Activated CD4-positive, alpha-beta memory T cell treated with anti-CD3 and anti-CD28 coated beads for 36 hours (primary cell): ENCODE data around the gene USP47. TPM values are rescaled to one million over a fixed set of nuclear protein-coding genes. Genes with fewer than 3 reads are reported as not detected.

ENCODE experiments used
- CTCF ChIA-PET: fragments of 350-600 bp; sonication (Branson Sonifier 250); formaldehyde crosslinking; loops from one replicate; lab custom pipeline; 2021; ENCODE audit warnings: antibody characterized with exemption, inconsistent platforms; lab: Charles Lee
- POLR2A ChIA-PET: fragments of 350-600 bp; sonication (Branson Sonifier 250); formaldehyde crosslinking; loops from one replicate; lab custom pipeline; 2021; ENCODE audit warnings: antibody characterized with exemption; lab: Charles Lee
- DNase-seq: peaks from one replicate; pipeline ENCODE4 v3.0.0-alpha.2; 2020
- H3K27ac Mint-ChIP-seq: one replicate; pipeline ENCODE4 v1.8.0; 2021; ENCODE audit warnings: mixed read lengths
- H3K27me3 Mint-ChIP-seq: one replicate; pipeline ENCODE4 v1.8.0; 2021; ENCODE audit warnings: mixed read lengths
- H3K36me3 Mint-ChIP-seq: one replicate; pipeline ENCODE4 v1.8.0; 2021; ENCODE audit warnings: mixed read lengths
- H3K4me1 Mint-ChIP-seq: one replicate; pipeline ENCODE4 v1.8.0; 2021; ENCODE audit warnings: low read depth, mixed read lengths
- H3K4me3 Mint-ChIP-seq: one replicate; pipeline ENCODE4 v1.8.0; 2021; ENCODE audit warnings: mild to moderate bottlenecking, mixed read lengths
- H3K9me3 Mint-ChIP-seq: one replicate; pipeline ENCODE4 v1.8.0; 2021; ENCODE audit warnings: mixed read lengths
- intact Hi-C: fragments of 100-400 bp; cut with micrococcal nuclease; formaldehyde crosslinking; loops from one replicate; pipeline ENCODE4 v1.15.1; 2023
- total RNA-seq, 2 experiments: library from RNA; stranded (reverse); gene quantifications; one replicate each; pipeline ENCODE4 v1.2.3, GENCODE V29; 2021

USP47 gene
- total RNA-seq, 2 experiments from 2014 or later, result 58.5 to 64.0 TPM

DNA sequence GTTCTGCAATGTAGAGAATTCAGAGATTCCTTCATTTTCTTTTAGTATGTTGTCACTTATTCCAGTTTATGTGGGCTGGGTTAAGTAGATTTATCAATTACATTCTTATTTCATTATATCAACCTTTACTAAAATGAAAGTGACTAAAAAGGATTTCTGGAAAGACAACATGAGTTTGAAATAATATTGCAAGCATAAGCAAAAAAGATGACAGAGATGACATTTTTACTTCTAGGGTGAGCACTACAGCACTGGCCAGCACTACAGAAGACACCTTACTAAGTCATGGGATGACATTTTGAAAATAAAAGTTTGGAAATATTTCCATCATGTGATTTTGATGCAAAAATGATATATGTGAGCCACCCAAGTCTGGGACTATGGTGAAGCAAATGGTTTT, 2.1 kb upstream of the USP47 start:
- intact Hi-C loops, result loop anchor here (5.0 to 10.0 kb wide), 10 partner anchors 43 to 1382 kb away; partner anchors contain the start of genes AMPD3, CTR9, GALNT18 and MICAL2
- Mint-ChIP-seq H3K27ac (no peak overlapping the region), H3K4me3 (no peak overlapping the region), H3K27me3 (no peaks in the 10 kb centered on the region), H3K9me3 (no peaks in the 10 kb centered on the region), H3K4me1 (peaks cover 4% of the 10 kb centered on the region), H3K36me3 (no peaks in the 10 kb centered on the region)
- POLR2A ChIA-PET, result interaction anchor here (0.7 kb wide), 1 partner anchor 1031 kb away, joined by 4 read pairs; the partner anchor contains the start of gene EIF4G2
- CTCF ChIA-PET, result interaction anchor here (1.3 to 2.9 kb wide), 2 partner anchors 37 to 40 kb away, joined by 4 to 15 read pairs; no protein-coding TSS in a partner anchor
- no peak for DNase-seq

GRCh38 chr11:11841116-11841722, 553 bp upstream of the USP47 start:
- ChIA-PET POLR2A (interaction anchor here (1.3 to 3.6 kb wide), 2 partner anchors 23 to 1032 kb away, joined by 3 to 25 read pairs; partner anchors contain the start of gene EIF4G2), CTCF (interaction anchor here (0.9 to 2.9 kb wide), 7 partner anchors 8 to 53 kb away, joined by 3 to 15 read pairs (median 4); no protein-coding TSS in a partner anchor)
- H3K27me3 Mint-ChIP-seq, result no peaks in the 10 kb centered on the region
- H3K4me3 Mint-ChIP-seq, result no peak overlapping the region
- peaks cover 19% of the 10 kb centered on the region for H3K4me1 Mint-ChIP-seq
- no peak overlapping the region for H3K27ac Mint-ChIP-seq
- H3K9me3 Mint-ChIP-seq, result no peaks in the 10 kb centered on the region
- intact Hi-C loops, result loop anchor here (5.0 to 10.0 kb wide), 10 partner anchors 41 to 1384 kb away; partner anchors contain the start of genes AMPD3, CTR9, GALNT18 and MICAL2
- DNase-seq, result no peak
- no peaks in the 10 kb centered on the region for H3K36me3 Mint-ChIP-seq

DNA sequence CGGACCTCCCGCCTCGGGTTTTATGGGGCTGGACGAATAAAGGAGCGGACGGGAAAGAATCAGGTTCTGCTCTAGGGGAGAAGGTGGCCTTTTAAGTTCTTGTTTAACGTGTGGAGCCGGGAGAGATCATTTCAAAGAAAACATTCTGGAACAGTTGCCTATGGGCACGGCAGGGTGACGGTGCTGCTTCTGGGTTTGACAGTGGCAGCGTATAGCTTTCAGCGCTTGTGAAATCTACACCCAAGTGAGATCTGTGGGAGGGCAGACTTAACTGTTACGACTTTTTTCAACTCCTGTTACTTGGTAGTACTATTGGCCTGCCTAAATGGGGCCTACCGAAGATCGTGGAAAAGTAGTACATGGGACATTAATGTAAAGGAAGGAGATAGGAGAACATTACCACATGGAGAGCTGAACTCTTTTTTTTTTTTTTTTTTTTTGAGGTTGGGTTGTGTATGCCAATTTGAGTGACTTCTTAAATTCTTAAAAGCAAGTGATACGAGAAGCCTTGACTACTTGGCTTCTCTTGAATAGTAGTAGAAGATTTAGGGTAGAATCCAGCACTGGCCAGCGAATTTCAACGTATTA, 743 bp downstream of the USP47 start:
- ChIA-PET CTCF (interaction anchor here (1.0 to 2.9 kb wide), 7 partner anchors 25 to 1033 kb away, joined by 3 to 15 read pairs (median 3); no protein-coding TSS in a partner anchor), POLR2A (interaction anchor here (1.2 to 3.6 kb wide), 4 partner anchors 14 to 1034 kb away, joined by 3 to 25 read pairs (median 6); partner anchors contain the start of genes EIF4G2 and ZBED5)
- H3K4me1 Mint-ChIP-seq, result peaks cover 32% of the 10 kb centered on the region
- intact Hi-C loops, result loop anchor here (1.0 to 10.0 kb wide), 14 partner anchors 22 to 1444 kb away; partner anchors contain the start of genes AMPD3, CTR9, EIF4G2 and GALNT18
- H3K27me3 Mint-ChIP-seq, result no peaks in the 10 kb centered on the region
- H3K4me3 Mint-ChIP-seq, result no peak overlapping the region
- H3K36me3 Mint-ChIP-seq, result no peaks in the 10 kb centered on the region
- H3K9me3 Mint-ChIP-seq, result no peaks in the 10 kb centered on the region
- DNase-seq, result peak; percentile 76
- no peak overlapping the region for H3K27ac Mint-ChIP-seq

DNA sequence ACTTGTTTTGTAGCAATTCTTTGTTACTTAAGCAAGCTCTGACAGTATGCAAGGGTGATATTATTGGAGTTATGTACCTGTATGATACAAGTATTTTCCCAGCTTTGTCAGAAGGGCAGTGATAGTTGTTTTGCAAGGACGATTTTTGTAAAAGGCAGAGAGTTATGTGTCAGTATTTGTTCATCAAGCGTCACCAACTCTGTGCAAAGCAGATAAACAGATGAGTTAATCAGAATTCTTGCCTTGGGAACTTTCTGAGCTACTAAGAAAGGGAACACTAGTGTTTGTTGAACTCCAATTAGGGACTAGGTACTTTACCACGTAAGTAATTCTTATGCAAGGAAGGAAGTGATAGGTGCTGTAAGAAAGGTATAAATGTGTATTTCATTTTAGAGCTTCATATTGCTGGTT, 1.4 kb downstream of the USP47 start:
- intact Hi-C loops, result loop anchor here (1.0 to 10.0 kb wide), 14 partner anchors 22 to 1444 kb away; partner anchors contain the start of genes AMPD3, CTR9, EIF4G2 and GALNT18
- POLR2A ChIA-PET, result interaction anchor here (0.8 to 3.6 kb wide), 4 partner anchors 14 to 1034 kb away, joined by 3 to 25 read pairs (median 6); partner anchors contain the start of genes EIF4G2 and ZBED5
- no peaks in the 10 kb centered on the region for H3K9me3 Mint-ChIP-seq
- H3K36me3 Mint-ChIP-seq, result no peaks in the 10 kb centered on the region
- no peak overlapping the region for H3K4me3 Mint-ChIP-seq
- H3K27ac Mint-ChIP-seq, result no peak overlapping the region
- no peak for DNase-seq
- no peaks in the 10 kb centered on the region for H3K27me3 Mint-ChIP-seq
- CTCF ChIA-PET, result interaction anchor here (0.7 to 1.4 kb wide), 6 partner anchors 24 to 1034 kb away, joined by 3 to 5 read pairs (median 3); no protein-coding TSS in a partner anchor
- peaks cover 34% of the 10 kb centered on the region for H3K4me1 Mint-ChIP-seq

DNA sequence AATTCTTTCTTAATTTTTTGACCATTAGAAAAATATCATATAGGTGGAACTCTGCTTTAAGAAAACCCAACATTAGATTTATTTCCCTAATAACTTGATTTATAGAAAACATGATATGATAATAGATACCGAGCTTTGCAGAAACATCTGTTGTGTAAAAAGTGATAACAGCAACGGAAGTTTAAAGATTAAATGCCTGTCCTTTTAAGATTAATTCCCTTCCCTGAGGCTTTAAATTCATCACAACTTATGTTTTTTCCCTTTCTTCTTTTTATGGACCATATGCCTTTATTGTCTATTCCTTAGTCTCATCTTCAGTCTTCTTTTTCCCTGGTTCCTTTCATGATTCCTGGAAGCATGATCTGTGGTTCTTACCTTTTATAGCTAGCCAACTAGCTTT, 1.9 kb downstream of the USP47 start:
- POLR2A ChIA-PET, result interaction anchor here (0.8 to 3.6 kb wide), 5 partner anchors 13 to 1035 kb away, joined by 3 to 25 read pairs (median 3); partner anchors contain the start of genes EIF4G2 and ZBED5
- H3K4me3 Mint-ChIP-seq, result no peak overlapping the region
- CTCF ChIA-PET, result interaction anchor here (0.6 to 1.4 kb wide), 6 partner anchors 44 to 1034 kb away, joined by 3 to 5 read pairs (median 4); no protein-coding TSS in a partner anchor
- intact Hi-C loops, result loop anchor here (1.0 to 10.0 kb wide), 14 partner anchors 21 to 1443 kb away; partner anchors contain the start of genes AMPD3, CTR9, EIF4G2 and GALNT18
- peaks cover 34% of the 10 kb centered on the region for H3K4me1 Mint-ChIP-seq
- H3K27ac Mint-ChIP-seq, result no peak overlapping the region
- H3K9me3 Mint-ChIP-seq, result no peaks in the 10 kb centered on the region
- H3K36me3 Mint-ChIP-seq, result no peaks in the 10 kb centered on the region
- no peaks in the 10 kb centered on the region for H3K27me3 Mint-ChIP-seq
- DNase-seq, result no peak

- Mint-ChIP-seq H3K27ac (no peak overlapping the region), H3K9me3 (no peaks in the 10 kb centered on the region)
- POLR2A ChIA-PET, result interaction anchor here (1.6 to 3.6 kb wide), 3 partner anchors 13 to 1035 kb away, joined by 3 to 25 read pairs (median 9); partner anchors contain the start of gene EIF4G2
Observed at GRCh38 chr11:11844272-11844671, 2.5 kb downstream of the USP47 start.

DNA sequence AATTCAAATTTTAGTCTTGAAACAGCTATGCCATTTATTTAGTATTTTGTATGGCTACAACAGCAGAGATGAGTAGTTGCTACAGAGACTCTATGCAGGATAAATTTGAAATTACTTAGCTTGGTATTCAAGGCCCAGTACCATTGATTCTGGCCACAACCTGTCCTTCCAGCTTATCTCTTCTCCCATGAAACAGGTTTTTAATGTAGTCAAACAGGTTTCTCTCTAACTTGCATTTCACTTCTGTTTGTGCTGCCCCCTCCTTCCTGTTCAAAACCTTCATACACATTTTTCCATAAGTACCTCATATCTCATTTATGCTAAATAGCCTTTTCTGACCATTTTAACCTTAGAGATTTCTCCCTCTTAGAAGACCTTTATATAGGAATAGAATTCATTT, 3.3 kb downstream of the USP47 start:
- Mint-ChIP-seq H3K9me3 (no peaks in the 10 kb centered on the region), H3K4me3 (peak overlapping the region; percentile 61), H3K36me3 (peaks cover 1% of the 10 kb centered on the region), H3K27me3 (no peaks in the 10 kb centered on the region), H3K27ac (no peak overlapping the region), H3K4me1 (peaks cover 48% of the 10 kb centered on the region)
- DNase-seq, result no peak
- intact Hi-C loops, result loop anchor here (1.0 to 10.0 kb wide), 3 partner anchors 11 to 830 kb away; partner anchors contain the start of gene TEAD1
- ChIA-PET CTCF (interaction anchor here (0.9 to 2.0 kb wide), 5 partner anchors 12 to 122 kb away, joined by 3 to 5 read pairs (median 3); no protein-coding TSS in a partner anchor), POLR2A (interaction anchor here (1.6 kb wide), 1 partner anchor 21 kb away, joined by 3 read pairs; no protein-coding TSS in a partner anchor)

More at GRCh38 chr11:11844272-11844671, 2.5 kb downstream of the USP47 start:
- H3K27me3 Mint-ChIP-seq, result no peaks in the 10 kb centered on the region
- H3K4me1 Mint-ChIP-seq, result peaks cover 40% of the 10 kb centered on the region
- CTCF ChIA-PET, result interaction anchor here (0.6 to 1.4 kb wide), 5 partner anchors 12 to 807 kb away, joined by 3 to 5 read pairs (median 4); no protein-coding TSS in a partner anchor
- intact Hi-C loops, result loop anchor here (5.0 to 10.0 kb wide), 10 partner anchors 38 to 1387 kb away; partner anchors contain the start of genes AMPD3, CTR9, GALNT18 and MICAL2
- no peak overlapping the region for H3K4me3 Mint-ChIP-seq
- no peak for DNase-seq
- no peaks in the 10 kb centered on the region for H3K36me3 Mint-ChIP-seq

- Mint-ChIP-seq H3K4me1 (peaks cover 53% of the 10 kb centered on the region), H3K27ac (no peak overlapping the region), H3K9me3 (no peaks in the 10 kb centered on the region), H3K4me3 (peak overlapping the region; percentile 61), H3K36me3 (peaks cover 1% of the 10 kb centered on the region), H3K27me3 (no peaks in the 10 kb centered on the region)
- CTCF ChIA-PET, result interaction anchor here (0.9 to 2.0 kb wide), 5 partner anchors 11 to 122 kb away, joined by 3 to 5 read pairs (median 3); no protein-coding TSS in a partner anchor
- intact Hi-C loops, result loop anchor here (1.0 to 10.0 kb wide), 3 partner anchors 11 to 829 kb away; partner anchors contain the start of gene TEAD1
- no peak for DNase-seq
- POLR2A ChIA-PET, result no interaction called here
Observed at GRCh38 chr11:11845551-11845950, 3.8 kb downstream of the USP47 start.

- intact Hi-C loops, result loop anchor here (10.0 kb wide), 2 partner anchors 308 to 828 kb away; partner anchors contain the start of gene TEAD1
- ChIA-PET POLR2A (interaction anchor here (0.7 kb wide), 1 partner anchor 113 kb away, joined by 3 read pairs; no protein-coding TSS in a partner anchor), CTCF (interaction anchor here (5.7 kb wide), 1 partner anchor 47 kb away, joined by 59 read pairs; no protein-coding TSS in a partner anchor)
- peak overlapping the region; percentile 57 for H3K27ac Mint-ChIP-seq
- H3K4me3 Mint-ChIP-seq, result no peak overlapping the region
- peaks cover 62% of the 10 kb centered on the region for H3K4me1 Mint-ChIP-seq
- H3K36me3 Mint-ChIP-seq, result peaks cover 1% of the 10 kb centered on the region
- no peaks in the 10 kb centered on the region for H3K9me3 Mint-ChIP-seq
- no peak for DNase-seq
- H3K27me3 Mint-ChIP-seq, result no peaks in the 10 kb centered on the region
Observed at GRCh38 chr11:11847082-11847481, 5.3 kb downstream of the USP47 start.

DNA sequence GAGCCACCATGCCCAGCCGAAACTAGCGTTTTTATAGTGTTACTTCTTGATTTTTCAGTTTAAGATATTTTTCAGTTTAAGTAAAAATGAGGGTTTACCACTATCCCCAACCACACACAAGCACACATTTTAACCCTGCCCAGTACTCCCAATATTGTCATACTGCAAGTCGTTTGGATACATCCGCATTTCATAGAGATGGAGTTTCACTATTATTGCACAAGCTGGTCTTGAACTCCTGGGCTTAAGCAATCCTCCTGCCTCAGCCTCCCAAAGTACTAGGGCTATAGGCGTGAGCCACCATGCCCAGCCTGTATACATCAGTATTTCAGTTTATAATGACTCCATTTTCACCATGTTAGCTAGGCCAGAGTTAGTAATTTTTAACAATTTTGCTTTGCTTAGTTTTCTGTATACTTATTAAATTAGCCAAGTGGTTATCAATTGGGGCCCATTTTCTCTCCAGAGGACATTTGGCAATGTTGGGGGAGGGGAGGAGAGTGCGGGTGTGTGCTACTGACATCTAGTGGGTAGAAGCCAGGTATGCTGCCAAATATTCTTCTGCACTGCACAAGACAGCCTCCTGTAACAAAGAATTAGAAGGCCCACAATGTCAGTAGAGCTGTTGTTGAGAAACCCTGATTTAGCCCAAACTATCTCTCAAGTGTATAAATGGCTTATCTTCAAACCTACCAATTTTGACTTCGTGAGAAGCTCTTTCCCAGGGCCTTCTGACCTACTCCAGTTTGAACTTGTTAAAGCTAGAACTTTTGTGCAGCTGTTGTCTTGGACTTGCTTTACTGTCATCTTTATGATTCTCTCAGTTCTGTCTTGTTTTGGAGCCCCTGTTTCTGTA, 7.3 kb downstream of the USP47 start:
- no peak overlapping the region for H3K4me3 Mint-ChIP-seq
- ChIA-PET POLR2A (no interaction called here), CTCF (interaction anchor here (0.5 to 5.7 kb wide), 30 partner anchors 8 to 1001 kb away, joined by 3 to 59 read pairs (median 4); partner anchors contain the start of gene USP47)
- H3K9me3 Mint-ChIP-seq, result no peaks in the 10 kb centered on the region
- H3K4me1 Mint-ChIP-seq, result peaks cover 76% of the 10 kb centered on the region
- H3K27ac Mint-ChIP-seq, result no peak overlapping the region
- peaks cover 1% of the 10 kb centered on the region for H3K36me3 Mint-ChIP-seq
- no peaks in the 10 kb centered on the region for H3K27me3 Mint-ChIP-seq
- DNase-seq, result peak; percentile 71
- intact Hi-C loops, result loop anchor here (1.0 to 10.0 kb wide), 3 partner anchors 50 to 826 kb away; partner anchors contain the start of gene TEAD1
